Astrocyte (in vitro differentiated cells and primary cell): Measurements from ENCODE around the gene RLBP1. TPM values are rescaled to one million over a fixed set of nuclear protein-coding genes. Genes with fewer than 3 reads are reported as not detected.
"Not testable (repeated sequence)": the region's sequence is repeated elsewhere in the genome, so short reads cannot be mapped to it uniquely, and the experiment has no call there.

Source experiments
- DNase-seq: peaks from one replicate; pipeline ENCODE4 v3.0.0-alpha.2; 2010; ENCODE audit warnings: low read depth
- FAIRE-seq: peaks from 2 replicates; lab custom pipeline; 2011; peaks lifted over from hg19 to GRCh38; lab: Jason Lieb, UNC
- H2AFZ ChIP-seq: 2 replicates; pipeline ENCODE4 v1.6.0; 2012; ENCODE audit warnings: low read depth, low read length, inconsistent platforms
- H3K27ac ChIP-seq: 2 replicates; pipeline ENCODE4 v1.5.1; 2011; ENCODE audit warnings: low read depth, low read length, inconsistent platforms
- H3K27me3 ChIP-seq: 2 replicates; pipeline ENCODE4 v1.6.0; 2011; ENCODE audit warnings: low read length, inconsistent platforms; ENCODE audit not compliant: insufficient read depth
- H3K36me3 ChIP-seq: 2 replicates; pipeline ENCODE4 v1.5.1; 2011; ENCODE audit warnings: low read length, inconsistent platforms; ENCODE audit not compliant: insufficient read depth
- H3K4me1 ChIP-seq: 2 replicates; pipeline ENCODE4 v1.5.1; 2011; ENCODE audit warnings: low read length, inconsistent platforms; ENCODE audit not compliant: insufficient read depth
- H3K4me2 ChIP-seq: 2 replicates; pipeline ENCODE4 v1.6.0; 2012; ENCODE audit warnings: low read length, inconsistent platforms
- H3K4me3 ChIP-seq: 2 replicates; pipeline ENCODE4 v1.5.1; 2011; ENCODE audit warnings: low read depth, mild to moderate bottlenecking, low read length, inconsistent platforms; ENCODE audit not compliant: insufficient read depth
- H3K79me2 ChIP-seq: 2 replicates; pipeline ENCODE4 v1.6.0; 2012; ENCODE audit warnings: mild to moderate bottlenecking, low read length, inconsistent platforms; ENCODE audit not compliant: insufficient read depth
- H3K9ac ChIP-seq: 2 replicates; pipeline ENCODE4 v1.6.0; 2012; ENCODE audit warnings: mild to moderate bottlenecking, low read length, inconsistent platforms
- H3K9me3 ChIP-seq: 2 replicates; pipeline ENCODE4 v1.5.1; 2012; ENCODE audit warnings: low read depth, mild to moderate bottlenecking, low read length, inconsistent platforms; ENCODE audit not compliant: insufficient read depth
- H4K20me1 ChIP-seq: 2 replicates; pipeline ENCODE4 v1.6.0; 2012; ENCODE audit warnings: low read length, inconsistent platforms; ENCODE audit not compliant: insufficient read depth
- H3K27ac Mint-ChIP-seq: one replicate; pipeline ENCODE4 v1.8.0; 2021; ENCODE audit warnings: mild to moderate bottlenecking, mixed read lengths; ENCODE audit not compliant: unreplicated experiment
- H3K27me3 Mint-ChIP-seq: one replicate; pipeline ENCODE4 v1.8.0; 2021; ENCODE audit warnings: low read depth, mixed read lengths; ENCODE audit not compliant: unreplicated experiment
- H3K36me3 Mint-ChIP-seq: one replicate; pipeline ENCODE4 v1.8.0; 2021; ENCODE audit warnings: low read depth, mixed read lengths; ENCODE audit not compliant: unreplicated experiment
- H3K4me1 Mint-ChIP-seq: one replicate; pipeline ENCODE4 v1.8.0; 2021; ENCODE audit warnings: low read depth, mixed read lengths; ENCODE audit not compliant: unreplicated experiment
- H3K4me3 Mint-ChIP-seq: one replicate; pipeline ENCODE4 v1.8.0; 2021; ENCODE audit warnings: mild to moderate bottlenecking, moderate library complexity, mixed read lengths; ENCODE audit not compliant: unreplicated experiment
- H3K9me3 Mint-ChIP-seq: one replicate; pipeline ENCODE4 v1.8.0; 2021; ENCODE audit warnings: mild to moderate bottlenecking, mixed read lengths; ENCODE audit not compliant: unreplicated experiment
- CTCF ChIP-seq: IDR thresholded peaks from 2 replicates; pipeline ENCODE4 v1.5.1; 2011; ENCODE audit warnings: low read depth, mild to moderate bottlenecking, inconsistent platforms, low read length, moderate library complexity; ENCODE audit not compliant: insufficient read depth
- EZH2 ChIP-seq: IDR thresholded peaks from 2 replicates; pipeline ENCODE4 v1.6.1; 2012; ENCODE audit warnings: mild to moderate bottlenecking, low read length, inconsistent platforms; ENCODE audit not compliant: insufficient read depth
- total RNA-seq: library from RNA; stranded (reverse); gene quantifications from 2 replicates; pipeline ENCODE4 v1.2.1, GENCODE V29; 2021

RLBP1 gene
- total RNA-seq, 1 donor from 2014 or later, result not detected

GRCh38 chr15:89243046-89243690, 21.8 kb upstream of the RLBP1 start:
- H2AFZ ChIP-seq, result peak overlapping the region; percentile 95
- peak overlapping the region; percentile 95 for H3K4me3 Mint-ChIP-seq
- peak overlapping the region; percentile 92 for H3K4me2 ChIP-seq
- peak overlapping the region; percentile 81 for H3K4me3 ChIP-seq
- DNase-seq (no peak), FAIRE-seq (no peak)
- no peaks in the 10 kb centered on the region for H3K9me3 ChIP-seq
- peak overlapping the region; percentile 80 for H3K9ac ChIP-seq
- H3K9me3 Mint-ChIP-seq, result peaks cover 7% of the 10 kb centered on the region
- no peak overlapping the region for H3K27ac ChIP-seq
- peak overlapping the region; percentile 16 for H3K27ac Mint-ChIP-seq
- H3K4me1 ChIP-seq, result peaks cover 11% of the 10 kb centered on the region
- TF ChIP-seq CTCF, result no peak
- TF ChIP-seq EZH2, result no peak
- H4K20me1 ChIP-seq, result no peaks in the 10 kb centered on the region
- no peaks in the 10 kb centered on the region for H3K36me3 Mint-ChIP-seq
- peaks cover 7% of the 10 kb centered on the region for H3K27me3 Mint-ChIP-seq
- no peaks in the 10 kb centered on the region for H3K36me3 ChIP-seq
- H3K27me3 ChIP-seq, result no peaks in the 10 kb centered on the region
- H3K79me2 ChIP-seq, result peaks cover 29% of the 10 kb centered on the region
- peaks cover 3% of the 10 kb centered on the region for H3K4me1 Mint-ChIP-seq

GRCh38 chr15:89239883-89240810, 18.8 kb upstream of the RLBP1 start:
- H3K4me1 ChIP-seq, result peaks cover 11% of the 10 kb centered on the region
- H3K9me3 Mint-ChIP-seq, H3K36me3 ChIP-seq, H4K20me1 ChIP-seq, H3K27ac Mint-ChIP-seq, FAIRE-seq, H3K4me3 Mint-ChIP-seq, H3K9ac ChIP-seq, H3K79me2 ChIP-seq, H3K4me3 ChIP-seq, H3K27ac ChIP-seq, H3K9me3 ChIP-seq, H3K36me3 Mint-ChIP-seq, H3K27me3 ChIP-seq, H2AFZ ChIP-seq, H3K4me1 Mint-ChIP-seq, DNase-seq, H3K4me2 ChIP-seq: not testable (repeated sequence)
- H3K27me3 Mint-ChIP-seq, result peaks cover 14% of the 10 kb centered on the region

- H3K4me2 ChIP-seq, result no peak overlapping the region
- H2AFZ ChIP-seq, result no peak overlapping the region
- no peak for FAIRE-seq
- Mint-ChIP-seq H3K27me3 (peaks cover 9% of the 10 kb centered on the region), H3K4me1 (no peaks in the 10 kb centered on the region), H3K27ac (no peak overlapping the region), H3K9me3 (peaks cover 2% of the 10 kb centered on the region), H3K4me3 (no peak overlapping the region), H3K36me3 (no peaks in the 10 kb centered on the region)
- DNase-seq, result no peak
- H3K4me3 ChIP-seq, result no peak overlapping the region
- H3K4me1 ChIP-seq, result peaks cover 12% of the 10 kb centered on the region
- no peaks in the 10 kb centered on the region for H3K79me2 ChIP-seq
- no peaks in the 10 kb centered on the region for H3K27me3 ChIP-seq
- no peaks in the 10 kb centered on the region for H3K36me3 ChIP-seq
- H4K20me1 ChIP-seq, result no peaks in the 10 kb centered on the region
- H3K9ac ChIP-seq, result no peak overlapping the region
- no peaks in the 10 kb centered on the region for H3K9me3 ChIP-seq
- H3K27ac ChIP-seq, result no peak overlapping the region
- TF ChIP-seq CTCF (no peak), EZH2 (no peak)
Measured at GRCh38 chr15:89231832-89232231, 10.5 kb upstream of the RLBP1 start.
